ENCODE measurements around the gene MAMDC4.

DNA sequence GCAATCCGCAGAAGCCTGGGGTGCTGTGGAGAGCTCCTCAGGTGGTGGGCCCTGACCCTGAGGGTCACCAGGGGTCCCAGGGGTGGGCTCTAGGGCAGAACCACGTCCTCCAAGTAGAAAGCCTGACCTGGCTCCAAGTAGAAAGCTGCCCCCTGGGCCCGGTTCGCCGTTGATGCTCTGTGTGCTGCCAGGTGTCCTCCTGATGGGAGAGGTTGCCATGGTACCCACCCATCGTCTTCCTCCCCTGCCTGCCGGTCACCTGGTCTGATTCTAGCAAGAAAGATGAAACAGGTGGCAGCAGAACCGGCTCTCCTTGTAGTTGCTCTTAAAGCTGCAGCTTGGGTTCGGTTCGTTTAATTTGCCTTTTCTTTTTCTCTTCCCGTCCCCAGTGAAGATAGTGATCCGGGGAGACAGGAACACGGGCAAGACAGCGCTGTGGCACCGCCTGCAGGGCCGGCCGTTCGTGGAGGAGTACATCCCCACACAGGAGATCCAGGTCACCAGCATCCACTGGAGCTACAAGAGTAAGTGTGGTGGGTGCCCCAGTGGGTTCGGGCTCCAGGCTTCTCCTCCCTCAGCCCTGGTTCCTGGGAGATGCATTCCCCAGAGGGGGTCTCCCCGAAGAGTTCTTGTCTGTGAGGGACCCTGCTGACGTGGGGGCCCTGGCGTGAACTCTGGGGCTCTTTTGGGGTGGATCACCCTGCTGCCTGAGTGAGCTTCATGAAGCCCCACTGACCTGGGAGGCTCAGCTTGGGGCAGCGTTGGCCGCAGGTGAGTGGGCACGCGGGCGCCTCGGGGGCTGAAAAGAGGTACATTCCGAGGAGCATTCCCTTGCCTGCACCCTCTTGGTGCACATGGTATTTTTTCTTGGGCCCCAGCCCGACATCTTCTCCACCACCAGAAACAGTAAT lies 28.8 kb upstream of the MAMDC4 start:
- TF ChIP-seq, protein P1, sequence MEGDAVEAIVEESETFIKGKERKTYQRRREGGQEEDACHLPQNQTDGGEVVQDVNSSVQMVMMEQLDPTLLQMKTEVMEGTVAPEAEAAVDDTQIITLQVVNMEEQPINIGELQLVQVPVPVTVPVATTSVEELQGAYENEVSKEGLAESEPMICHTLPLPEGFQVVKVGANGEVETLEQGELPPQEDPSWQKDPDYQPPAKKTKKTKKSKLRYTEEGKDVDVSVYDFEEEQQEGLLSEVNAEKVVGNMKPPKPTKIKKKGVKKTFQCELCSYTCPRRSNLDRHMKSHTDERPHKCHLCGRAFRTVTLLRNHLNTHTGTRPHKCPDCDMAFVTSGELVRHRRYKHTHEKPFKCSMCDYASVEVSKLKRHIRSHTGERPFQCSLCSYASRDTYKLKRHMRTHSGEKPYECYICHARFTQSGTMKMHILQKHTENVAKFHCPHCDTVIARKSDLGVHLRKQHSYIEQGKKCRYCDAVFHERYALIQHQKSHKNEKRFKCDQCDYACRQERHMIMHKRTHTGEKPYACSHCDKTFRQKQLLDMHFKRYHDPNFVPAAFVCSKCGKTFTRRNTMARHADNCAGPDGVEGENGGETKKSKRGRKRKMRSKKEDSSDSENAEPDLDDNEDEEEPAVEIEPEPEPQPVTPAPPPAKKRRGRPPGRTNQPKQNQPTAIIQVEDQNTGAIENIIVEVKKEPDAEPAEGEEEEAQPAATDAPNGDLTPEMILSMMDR (conservative IDR thresholded peaks at IDR 0.05; ENCODE audit: low read length): no peak
- TF ChIP-seq EZH2phosphoT487 (IDR thresholded peaks at IDR 0.05; ENCODE audit: borderline replicate concordance): no peak
